GM19467 (cell line): ENCODE results near the gene RPL14.
"Not testable (repeated sequence)": the region's sequence is repeated elsewhere in the genome, so short reads cannot be mapped to it uniquely, and the experiment has no call there.

Experiments
- ATAC-seq: cut with Tn5 transposase; IDR thresholded peaks from one replicate; pipeline ENCODE4 v1.9.1; 2021; ENCODE audit warnings: mild to moderate bottlenecking, moderate library complexity; ENCODE audit not compliant: unreplicated experiment

The RPL14 gene

GRCh38 chr3:40461161-40461560, 4.0 kb downstream of the RPL14 start:
- no peak for ATAC-seq

GRCh38 chr3:40462838-40463237, 5.7 kb downstream of the RPL14 start:
- ATAC-seq: not testable (repeated sequence)

- no peak for ATAC-seq
These were observed 6.4 kb downstream of the RPL14 start for GRCh38 chr3:40463579-40463978.

- ATAC-seq: no peak
These were observed 7.4 kb downstream of the RPL14 start for GRCh38 chr3:40464339-40465110.

GRCh38 chr3:40465111-40465407, 7.9 kb downstream of the RPL14 start:
- ATAC-seq: no peak

GRCh38 chr3:40465456-40465855, 8.3 kb downstream of the RPL14 start:
- ATAC-seq: no peak

- ATAC-seq: no peak
These were observed 10.9 kb downstream of the RPL14 start for GRCh38 chr3:40468018-40468417.

GRCh38 chr3:40470701-40471100, 13.6 kb downstream of the RPL14 start:
- no peak for ATAC-seq

- ATAC-seq: peak; percentile 79
These were observed 19.6 kb downstream of the RPL14 start, which contains the start of gene ZNF619 for GRCh38 chr3:40476478-40477470. TSS of gene ZNF619 (plus strand) at chr3:40477122. CDS start at chr3:40477980, 858 bp downstream.

- ATAC-seq: no peak
These were observed 20.5 kb downstream of the RPL14 start for GRCh38 chr3:40477666-40478065.

GRCh38 chr3:40487172-40487571, 30.0 kb downstream of the RPL14 start:
- no peak for ATAC-seq

GRCh38 chr3:40490916-40491315, 33.8 kb downstream of the RPL14 start:
- no peak for ATAC-seq

GRCh38 chr3:40494698-40495097, 37.6 kb downstream of the RPL14 start:
- no peak for ATAC-seq

GRCh38 chr3:40497288-40497687, 40.1 kb downstream of the RPL14 start:
- no peak for ATAC-seq

- ATAC-seq: no peak
These were observed 42.8 kb downstream of the RPL14 start for GRCh38 chr3:40499952-40500351.

GRCh38 chr3:40502034-40502433, 44.9 kb downstream of the RPL14 start:
- ATAC-seq: no peak

GRCh38 chr3:40504636-40505430, 47.7 kb downstream of the RPL14 start:
- no peak for ATAC-seq

GRCh38 chr3:40505599-40506462, 48.7 kb downstream of the RPL14 start, which contains the start of gene ZNF620:
TSS of gene ZNF620 (plus strand) at chr3:40506039. CDS start at chr3:40506353, 314 bp downstream.
- peak; percentile 65 for ATAC-seq

GRCh38 chr3:40511031-40511718, 54.0 kb downstream of the RPL14 start:
- no peak for ATAC-seq
